Activated CD4-positive, alpha-beta T cell treated with anti-CD3 and anti-CD28 coated beads, Interleukin-2, amount 50 U/mL, for 48 hours (primary cell): ENCODE data around the gene GNAL.

Source experiments
- DNase-seq, 2 experiments: peaks; one replicate each; pipeline ENCODE4 v3.0.0-alpha.2; 2020

The GNAL gene

GRCh38 chr18:11775436-11776174 is 86.5 kb downstream of the GNAL start:
- DNase-seq: no peak

- no peak for DNase-seq
Observed at GRCh38 chr18:11780042-11780441, 91.0 kb downstream of the GNAL start.

- DNase-seq: no peak
Observed at GRCh38 chr18:11783716-11784331, 94.8 kb downstream of the GNAL start.

GRCh38 chr18:11784674-11785304 is 95.7 kb downstream of the GNAL start:
- no peak for DNase-seq

- DNase-seq: no peak
Observed at GRCh38 chr18:11785444-11786055, 96.5 kb downstream of the GNAL start.

- DNase-seq: no peak
Observed at GRCh38 chr18:11789716-11790510, 100.8 kb downstream of the GNAL start.

- no peak for DNase-seq
Observed at GRCh38 chr18:11791131-11791530, 102.1 kb downstream of the GNAL start.

GRCh38 chr18:11792632-11793031 is 103.6 kb downstream of the GNAL start:
- no peak for DNase-seq

- DNase-seq: no peak
Observed at GRCh38 chr18:11794195-11794594, 105.1 kb downstream of the GNAL start.

GRCh38 chr18:11795916-11796315 is 106.9 kb downstream of the GNAL start:
- no peak for DNase-seq

GRCh38 chr18:11798271-11798670 is 109.2 kb downstream of the GNAL start:
- DNase-seq: no peak

- no peak for DNase-seq
Observed at GRCh38 chr18:11799066-11799465, 110.0 kb downstream of the GNAL start.

- no peak for DNase-seq
Observed at GRCh38 chr18:11800566-11801334, 111.7 kb downstream of the GNAL start.

GRCh38 chr18:11801573-11801972 is 112.5 kb downstream of the GNAL start:
- DNase-seq: no peak

- DNase-seq: no peak
Observed at GRCh38 chr18:11802158-11802557, 113.1 kb downstream of the GNAL start.

GRCh38 chr18:11802586-11802985 is 113.5 kb downstream of the GNAL start:
- no peak for DNase-seq

GRCh38 chr18:11807233-11807632 is 118.2 kb downstream of the GNAL start:
- no peak for DNase-seq

GRCh38 chr18:11808001-11808855 is 119.2 kb downstream of the GNAL start:
- DNase-seq: no peak

GRCh38 chr18:11809895-11810294 is 120.8 kb downstream of the GNAL start:
- DNase-seq: no peak

GRCh38 chr18:11810379-11810778 is 121.3 kb downstream of the GNAL start:
- no peak for DNase-seq

- DNase-seq: no peak
Observed at GRCh38 chr18:11811009-11811408, 121.9 kb downstream of the GNAL start.
